H1 (cell line): ENCODE data around the gene GRK6.

Experiments
- CTCF ChIP-seq, 3 experiments: IDR thresholded peaks; 1 replicate in 2 of 3; 2 replicates in 1 of 3; pipeline versions ENCODE4 v1.5.1 to v1.6.1; 2011; ENCODE audit warnings: low read length in 3 of 3, mild to moderate bottlenecking in 3 of 3, inconsistent platforms in 2 of 3, low read depth in 1 of 3, moderate library complexity in 1 of 3; ENCODE audit not compliant: insufficient read depth in 1 of 3; ENCODE audit errors: control extremely low read depth in 1 of 3
- EGR1 ChIP-seq: IDR thresholded peaks from 2 replicates; pipeline ENCODE4 v1.6.1; 2011; ENCODE audit warnings: low read depth, low read length, borderline replicate concordance
- GABPA ChIP-seq: IDR thresholded peaks from 2 replicates; pipeline ENCODE4 v1.6.1; 2011; ENCODE audit warnings: mild to moderate bottlenecking, low read length, moderate library complexity, borderline replicate concordance; ENCODE audit not compliant: insufficient read depth
- POLR2A ChIP-seq, 2 experiments: IDR thresholded peaks; 1 replicate in 1 of 2; 2 replicates in 1 of 2; pipeline ENCODE4 v1.6.1; 2011; ENCODE audit warnings: low read depth in 2 of 2, low read length in 2 of 2, mild to moderate bottlenecking in 2 of 2; ENCODE audit errors: control extremely low read depth in 1 of 2
- RBBP5 ChIP-seq: IDR thresholded peaks from 2 replicates; pipeline ENCODE4 v1.7.1; 2012; ENCODE audit warnings: low read depth, mild to moderate bottlenecking, inconsistent platforms, low read length, moderate library complexity, borderline replicate concordance
- RFX5 ChIP-seq: IDR thresholded peaks from 2 replicates; pipeline ENCODE4 v1.6.1; 2011; ENCODE audit warnings: low read depth, low read length, improper control_type of control experiment, borderline replicate concordance
- YY1 ChIP-seq: IDR thresholded peaks from 2 replicates; pipeline ENCODE4 v1.6.1; 2011; ENCODE audit warnings: low read depth, mild to moderate bottlenecking, low read length

- TF ChIP-seq CTCF (IDR thresholded peaks at IDR 0.05; ENCODE audit: control extremely low read depth in 1 of 3, insufficient read depth in 1 of 3, low read depth in 1 of 3, low read length in 3 of 3) (no peak), RFX5 (no peak), EGR1 (no peak), YY1 (no peak), POLR2A (IDR thresholded peaks at IDR 0.05; ENCODE audit: control extremely low read depth in 1 of 2, low read depth in 2 of 2, low read length in 2 of 2) (no peak; a peak in 1 of 3 replicates), GABPA (no peak), RBBP5 (no peak)
Measured at GRCh38 chr5:177427919-177428573, 1.6 kb downstream of the GRK6 start.
